ENCODE results near the gene HSPA2. TPM values are rescaled to one million over a fixed set of nuclear protein-coding genes. Genes with fewer than 3 reads are reported as not detected.

Gene HSPA2
- total and polyA plus RNA-seq, 2 of the 13 experiments (the other 11 are each of a cell fraction or from before 2014, with no cell fraction given) = 0.15 to 0.27 TPM

- ChIA-PET CTCF (ENCODE audit: low intra/inter-chr PET ratio, low total read pairs) (interaction anchor here (0.9 kb wide), 1 partner anchor 71 kb away, joined by 3 read pairs; no protein-coding TSS in a partner anchor), POLR2A (interaction anchor here (0.7 to 0.8 kb wide), 2 partner anchors 12 to 114 kb away, joined by 3 to 4 read pairs; partner anchors contain the start of gene MTHFD1)
- intact Hi-C loops (cut with micrococcal nuclease; ENCODE audit: unreplicated experiment) = no loop called here
- DNase-seq (ENCODE audit: low spot score) = peak; percentile 55
- Histone ChIP-seq H3K9ac (ENCODE audit: insufficient read depth, low read depth, low read length) (peak overlapping the region; percentile 95), H3K4me1 (ENCODE audit: insufficient read depth, low read length) (peaks cover 41% of the 10 kb centered on the region), H2AFZ (ENCODE audit: low read length) (no peak overlapping the region), H3K36me3 (replicated peaks in 1 of 2; ENCODE audit: control insufficient read depth in 1 of 2, insufficient read depth in 2 of 2, low read length in 2 of 2) (no peaks in the 10 kb centered on the region), H3K9me3 (ENCODE audit: low read length) (no peaks in the 10 kb centered on the region), H3K27ac (ENCODE audit: extremely low read length, insufficient read depth, low read length) (peak overlapping the region; percentile 44), H3K4me2 (ENCODE audit: low read depth, low read length) (peak overlapping the region; percentile 85), H3K4me3 (replicated peaks in 1 of 3; ENCODE audit: insufficient read depth in 1 of 3, low read depth in 2 of 3, low read length in 3 of 3) (peak overlapping the region; percentile 93 to 98 (median 96)), H4K20me1 (ENCODE audit: insufficient read depth, low read length) (peaks cover 10% of the 10 kb centered on the region), H3K79me2 (ENCODE audit: insufficient read depth, low read length) (peaks cover 28% of the 10 kb centered on the region), H3K27me3 (ENCODE audit: control insufficient read depth in 1 of 2, insufficient read depth in 2 of 2, low read length in 2 of 2) (no peaks in the 10 kb centered on the region; a peak in 1 of 5 replicates)
- ATAC-seq = no peak
- FAIRE-seq = no peak
- in situ Hi-C loops (cut with HindIII; ENCODE audit: extremely low pct_ligation_motif_present, low pct_unique_long_range_greater_than_20kb) = no loop called here
- WGBS (ENCODE audit: low lambda C conversion rate) = 14% methylated on average over 5 of the region's 8 CpGs
- no TSS peak for BruUV-seq (replicated peaks)
- no peak for TF ChIP-seq ZNF292 (CRISPR knock-in tag; IDR thresholded peaks at IDR 0.05; ENCODE audit: borderline replicate concordance, low read depth)
- TF ChIP-seq, protein P1, sequence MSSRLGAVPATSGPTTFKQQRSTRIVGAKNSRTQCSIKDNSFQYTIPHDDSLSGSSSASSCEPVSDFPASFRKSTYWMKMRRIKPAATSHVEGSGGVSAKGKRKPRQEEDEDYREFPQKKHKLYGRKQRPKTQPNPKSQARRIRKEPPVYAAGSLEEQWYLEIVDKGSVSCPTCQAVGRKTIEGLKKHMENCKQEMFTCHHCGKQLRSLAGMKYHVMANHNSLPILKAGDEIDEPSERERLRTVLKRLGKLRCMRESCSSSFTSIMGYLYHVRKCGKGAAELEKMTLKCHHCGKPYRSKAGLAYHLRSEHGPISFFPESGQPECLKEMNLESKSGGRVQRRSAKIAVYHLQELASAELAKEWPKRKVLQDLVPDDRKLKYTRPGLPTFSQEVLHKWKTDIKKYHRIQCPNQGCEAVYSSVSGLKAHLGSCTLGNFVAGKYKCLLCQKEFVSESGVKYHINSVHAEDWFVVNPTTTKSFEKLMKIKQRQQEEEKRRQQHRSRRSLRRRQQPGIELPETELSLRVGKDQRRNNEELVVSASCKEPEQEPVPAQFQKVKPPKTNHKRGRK (CRISPR knock-in tag; IDR thresholded peaks at IDR 0.05) = no peak
- no peak for TF ChIP-seq ZNF382 (CRISPR knock-in tag; IDR thresholded peaks at IDR 0.05; ENCODE audit: borderline replicate concordance)
- TF ChIP-seq ZNF746 (CRISPR knock-in tag; IDR thresholded peaks at IDR 0.05) = no peak
- TF ChIP-seq TAF1 (CRISPR knock-in tag; IDR thresholded peaks at IDR 0.05) = 0 out of 2 replicates have a peak, but pooled peaks have one; percentile 26
- TF ChIP-seq ATF4 (CRISPR knock-in tag; IDR thresholded peaks at IDR 0.05) = no peak
- 0 out of 2 replicates have a peak, but pooled peaks have one; percentile 37 for TF ChIP-seq KAT7 (CRISPR knock-in tag; IDR thresholded peaks at IDR 0.05; ENCODE audit: borderline replicate concordance)
- 0 out of 2 replicates have a peak, but pooled peaks have one; percentile 33 for TF ChIP-seq ZMYM3 (CRISPR knock-in tag; IDR thresholded peaks at IDR 0.05)
- TF ChIP-seq THAP11 (CRISPR knock-in tag; IDR thresholded peaks at IDR 0.05) = 0 out of 2 replicates have a peak, but pooled peaks have one; percentile 20
- no peak for TF ChIP-seq RNF219 (CRISPR knock-in tag; IDR thresholded peaks at IDR 0.05)
- TF ChIP-seq, protein P2, sequence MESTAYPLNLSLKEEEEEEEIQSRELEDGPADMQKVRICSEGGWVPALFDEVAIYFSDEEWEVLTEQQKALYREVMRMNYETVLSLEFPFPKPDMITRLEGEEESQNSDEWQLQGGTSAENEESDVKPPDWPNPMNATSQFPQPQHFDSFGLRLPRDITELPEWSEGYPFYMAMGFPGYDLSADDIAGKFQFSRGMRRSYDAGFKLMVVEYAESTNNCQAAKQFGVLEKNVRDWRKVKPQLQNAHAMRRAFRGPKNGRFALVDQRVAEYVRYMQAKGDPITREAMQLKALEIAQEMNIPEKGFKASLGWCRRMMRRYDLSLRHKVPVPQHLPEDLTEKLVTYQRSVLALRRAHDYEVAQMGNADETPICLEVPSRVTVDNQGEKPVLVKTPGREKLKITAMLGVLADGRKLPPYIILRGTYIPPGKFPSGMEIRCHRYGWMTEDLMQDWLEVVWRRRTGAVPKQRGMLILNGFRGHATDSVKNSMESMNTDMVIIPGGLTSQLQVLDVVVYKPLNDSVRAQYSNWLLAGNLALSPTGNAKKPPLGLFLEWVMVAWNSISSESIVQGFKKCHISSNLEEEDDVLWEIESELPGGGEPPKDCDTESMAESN (CRISPR knock-in tag; conservative IDR thresholded peaks at IDR 0.05) = no peak
- no peak for TF ChIP-seq ZNF383 (CRISPR knock-in tag; IDR thresholded peaks at IDR 0.05; ENCODE audit: borderline replicate concordance)
- 0 out of 2 replicates have a peak, but pooled peaks have one; percentile 20 for TF ChIP-seq FOXP4 (CRISPR knock-in tag; IDR thresholded peaks at IDR 0.05)
- TF ChIP-seq ZMYM4 (CRISPR knock-in tag; IDR thresholded peaks at IDR 0.05) = peak; percentile 26; the same call in 1 of the 2 replicates
These were observed 39.0 kb upstream of the HSPA2 start for GRCh38 chr14:64501411-64502171.
